WI38 (cell line): ENCODE data around the gene AP5Z1.

Experiments
- H3K4me3 ChIP-seq: 2 replicates; pipeline ENCODE4 v1.5.1; 2011; ENCODE audit warnings: low read depth, mild to moderate bottlenecking, control low read depth, low read length
- TF ChIP-seq, protein P1 (sequence below): IDR thresholded peaks from 2 replicates; pipeline ENCODE4 v1.5.1; 2012; ENCODE audit warnings: low read depth, mild to moderate bottlenecking, control low read depth, low read length

The AP5Z1 gene

DNA sequence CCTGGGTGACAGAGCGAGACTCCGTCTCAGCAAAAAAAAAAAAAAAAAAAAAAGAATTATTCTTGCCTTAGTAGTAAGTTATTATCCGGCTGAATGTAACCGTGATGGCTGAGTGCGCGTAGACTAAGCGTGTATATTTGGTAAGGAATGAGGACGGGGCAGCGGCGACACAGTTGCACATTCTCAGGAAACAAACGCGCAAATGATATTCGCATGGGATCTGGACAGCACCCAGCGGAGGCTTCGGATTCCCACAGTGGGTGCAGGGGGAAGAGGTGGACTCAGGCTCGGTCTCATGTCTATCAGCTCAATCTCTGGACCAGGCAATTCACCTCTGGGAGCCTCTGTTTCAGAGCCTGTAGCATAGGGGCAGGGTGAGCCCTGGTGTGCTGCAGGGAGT lies 57.3 kb downstream of the AP5Z1 start:
- no peak overlapping the region for H3K4me3 ChIP-seq
- TF ChIP-seq, protein P1, sequence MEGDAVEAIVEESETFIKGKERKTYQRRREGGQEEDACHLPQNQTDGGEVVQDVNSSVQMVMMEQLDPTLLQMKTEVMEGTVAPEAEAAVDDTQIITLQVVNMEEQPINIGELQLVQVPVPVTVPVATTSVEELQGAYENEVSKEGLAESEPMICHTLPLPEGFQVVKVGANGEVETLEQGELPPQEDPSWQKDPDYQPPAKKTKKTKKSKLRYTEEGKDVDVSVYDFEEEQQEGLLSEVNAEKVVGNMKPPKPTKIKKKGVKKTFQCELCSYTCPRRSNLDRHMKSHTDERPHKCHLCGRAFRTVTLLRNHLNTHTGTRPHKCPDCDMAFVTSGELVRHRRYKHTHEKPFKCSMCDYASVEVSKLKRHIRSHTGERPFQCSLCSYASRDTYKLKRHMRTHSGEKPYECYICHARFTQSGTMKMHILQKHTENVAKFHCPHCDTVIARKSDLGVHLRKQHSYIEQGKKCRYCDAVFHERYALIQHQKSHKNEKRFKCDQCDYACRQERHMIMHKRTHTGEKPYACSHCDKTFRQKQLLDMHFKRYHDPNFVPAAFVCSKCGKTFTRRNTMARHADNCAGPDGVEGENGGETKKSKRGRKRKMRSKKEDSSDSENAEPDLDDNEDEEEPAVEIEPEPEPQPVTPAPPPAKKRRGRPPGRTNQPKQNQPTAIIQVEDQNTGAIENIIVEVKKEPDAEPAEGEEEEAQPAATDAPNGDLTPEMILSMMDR: no peak

- no peak overlapping the region for H3K4me3 ChIP-seq
- TF ChIP-seq, protein P1: no peak
These were observed 57.8 kb downstream of the AP5Z1 start for GRCh38 chr7:4833176-4833575.

DNA sequence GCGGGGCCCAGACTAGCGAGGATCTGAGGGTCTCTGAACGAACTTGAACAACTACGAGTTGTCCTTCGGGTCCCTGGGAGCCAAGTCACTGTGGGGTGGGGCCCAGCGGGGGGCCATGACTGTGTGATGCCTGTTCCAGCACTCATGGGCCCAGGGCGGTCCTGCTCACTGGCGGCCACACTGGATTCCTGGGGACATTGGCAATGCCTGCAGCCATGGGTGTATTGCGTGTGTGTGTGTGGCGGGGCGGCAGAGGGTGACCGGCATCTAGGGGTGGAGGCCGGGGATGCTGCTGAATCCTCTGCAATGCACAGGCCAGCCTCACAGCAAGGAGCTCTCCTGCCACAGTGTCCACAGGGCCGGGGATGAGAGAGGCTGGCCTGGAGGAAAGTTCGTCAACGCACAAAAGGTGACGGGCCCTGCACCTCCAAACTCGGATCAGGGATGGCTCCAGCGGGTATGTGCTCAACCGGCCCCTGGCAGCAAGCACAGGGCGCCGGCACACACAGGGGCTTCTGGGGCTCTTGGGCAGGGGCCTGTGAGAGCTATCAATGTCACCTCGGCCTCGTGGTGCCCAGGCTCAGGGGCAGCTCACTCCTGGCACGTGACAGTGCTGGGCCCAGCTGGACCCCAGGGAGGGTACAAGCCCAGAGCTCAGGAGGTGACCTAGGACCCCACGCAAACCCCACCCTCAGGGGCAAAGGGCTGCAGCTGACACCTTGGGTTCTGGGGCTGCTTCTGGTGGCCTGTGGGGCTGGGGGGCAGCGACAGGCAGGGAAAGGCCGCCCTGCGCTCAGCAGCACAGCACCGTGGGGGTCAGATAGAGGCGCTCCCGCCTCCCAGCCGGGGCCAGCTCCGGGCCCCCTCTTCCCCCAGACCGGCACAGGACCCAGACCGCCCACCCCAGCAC lies 58.5 kb downstream of the AP5Z1 start:
- no peak overlapping the region for H3K4me3 ChIP-seq
- TF ChIP-seq, protein P1: no peak

DNA sequence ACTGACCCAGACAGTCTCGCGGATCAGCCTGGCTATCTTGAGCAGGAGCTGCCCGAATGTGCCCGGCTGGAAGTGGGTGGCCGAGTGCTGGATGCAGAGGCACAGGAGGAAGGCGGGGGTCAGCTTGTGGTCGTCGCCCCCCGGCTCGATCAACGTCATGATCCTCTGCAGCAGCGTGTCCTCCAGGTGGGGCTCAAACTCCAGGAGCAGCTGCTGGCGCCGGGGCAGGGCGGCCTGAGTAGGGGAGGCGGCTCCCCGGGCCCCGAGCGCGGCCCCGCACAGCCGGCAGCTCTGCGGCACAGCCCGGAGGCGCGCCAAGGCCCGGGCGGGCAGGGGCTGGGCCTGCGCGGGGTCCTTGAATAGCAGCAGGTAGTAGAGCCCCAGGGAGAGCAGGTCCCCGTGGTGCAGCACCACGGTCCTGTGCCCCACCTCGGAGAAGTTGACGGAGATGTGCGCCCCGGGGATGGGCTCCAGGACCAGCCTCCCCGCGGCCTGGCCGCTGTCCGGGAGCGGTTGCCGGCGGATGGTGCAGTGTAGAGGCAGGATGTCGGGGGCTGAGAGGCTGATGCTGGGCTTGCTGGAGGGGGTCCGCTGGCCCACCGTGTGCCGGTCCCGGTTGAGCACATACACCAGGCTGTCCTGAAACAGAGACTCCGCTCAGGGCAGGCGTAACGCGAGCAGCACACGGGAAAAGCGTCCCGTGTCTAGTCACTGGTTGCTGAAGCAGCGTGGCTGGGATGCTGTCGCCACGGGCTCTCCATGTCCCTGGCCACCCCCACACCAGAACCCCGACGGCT lies 59.4 kb downstream of the AP5Z1 start:
- no peak overlapping the region for H3K4me3 ChIP-seq
- TF ChIP-seq, protein P1: no peak

- TF ChIP-seq, protein P1: no peak
- H3K4me3 ChIP-seq: no peak overlapping the region
These were observed 60.2 kb downstream of the AP5Z1 start for GRCh38 chr7:4835398-4836205.

GRCh38 chr7:4836206-4836661 lies 60.8 kb downstream of the AP5Z1 start:
- TF ChIP-seq, protein P1: no peak
- H3K4me3 ChIP-seq: no peak overlapping the region
